Esophagus squamous epithelium (tissue), 4 donors: ENCODE measurements around the gene FOSL2.

ENCODE experiments used
- CTCF ChIP-seq, 6 experiments: fragments of 450-650 bp in 4 of 6; fragments of 200-600 bp in 2 of 6; sonication (generic) in 2 of 6; IDR thresholded peaks; one replicate each; pipeline ENCODE4 v1.5.1; 2016 to 2019; ENCODE audit warnings: antibody characterized with exemption in 6 of 6, mild to moderate bottlenecking in 4 of 6, moderate library complexity in 4 of 6
- POLR2A ChIP-seq, 4 donors: fragments of 450-650 bp; IDR thresholded peaks; one replicate each; pipeline ENCODE4 v1.6.1; 2017; ENCODE audit warnings: antibody characterized with exemption in 4 of 4, mild to moderate bottlenecking in 4 of 4, moderate library complexity in 3 of 4

- no peak for TF ChIP-seq CTCF (IDR thresholded peaks at IDR 0.05)
- no peak for TF ChIP-seq POLR2A (IDR thresholded peaks at IDR 0.05)
These were observed 43.7 kb upstream of the FOSL2 start for GRCh38 chr2:28348921-28349320.
